BE2C (cell line): ENCODE results near the gene DEFB113.

Experiments used
- DNase-seq: peaks from one replicate; pipeline ENCODE4 v3.0.0-alpha.2; 2020
- H3K27me3 ChIP-seq: fragments of 250-450 bp; sonication (Bioruptor Pico); 2 replicates; pipeline ENCODE4 v1.5.1; 2020; ENCODE audit warnings: mild to moderate bottlenecking
- H3K36me3 ChIP-seq: fragments of 250-450 bp; sonication (Bioruptor Pico); 2 replicates; pipeline ENCODE4 v1.5.1; 2020; ENCODE audit warnings: mild to moderate bottlenecking
- H3K4me1 ChIP-seq: fragments of 250-450 bp; sonication (Bioruptor Pico); 2 replicates; pipeline ENCODE4 v1.5.1; 2020
- H3K4me3 ChIP-seq: 2 replicates; pipeline ENCODE4 v1.5.1; 2011; ENCODE audit warnings: low read depth, low read length
- H3K9me3 ChIP-seq: fragments of 250-450 bp; sonication (Bioruptor Pico); 2 replicates; pipeline ENCODE4 v1.5.1; 2020
- CTCF ChIP-seq: IDR thresholded peaks from 2 replicates; pipeline ENCODE4 v1.5.1; 2012; ENCODE audit warnings: mild to moderate bottlenecking, low read depth, low read length

The DEFB113 gene

GRCh38 chr6:49918787-49919186 is 50.6 kb downstream of the DEFB113 start:
- no peaks in the 10 kb centered on the region for H3K9me3 ChIP-seq
- H3K27me3 ChIP-seq: no peaks in the 10 kb centered on the region
- no peak for DNase-seq
- no peak for TF ChIP-seq CTCF
- no peaks in the 10 kb centered on the region for H3K36me3 ChIP-seq
- H3K4me1 ChIP-seq: no peaks in the 10 kb centered on the region
- H3K4me3 ChIP-seq: no peak overlapping the region
